ENCODE measurements around the gene HMGXB3. TPM values are rescaled to one million over a fixed set of nuclear protein-coding genes. Genes with fewer than 3 reads are reported as not detected.

The HMGXB3 gene
- total and polyA plus RNA-seq, 7 donors = 3.6 to 28.8 (median 19.3) TPM

GRCh38 chr5:150067405-150067960 is 66.9 kb downstream of the HMGXB3 start:
- peak; percentile 33 for DNase-seq
- intact Hi-C loops (cut with DNase I) = no loop called here
- Histone ChIP-seq H3K9me3 (no peaks in the 10 kb centered on the region), H3K4me1 (no peaks in the 10 kb centered on the region), H3K36me3 (no peaks in the 10 kb centered on the region), H3K27me3 (no peaks in the 10 kb centered on the region), H3K4me3 (no peak overlapping the region), H3K27ac (no peak overlapping the region)
- WGBS, 2 donors = 79 to 89% methylated on average over 6 of the region's 6 CpGs
- TF ChIP-seq POLR2A (IDR thresholded peaks at IDR 0.05) (no peak), CTCF (IDR thresholded peaks at IDR 0.05) (no peak)

GRCh38 chr5:150068071-150068470 is 67.5 kb downstream of the HMGXB3 start:
- WGBS, 2 donors = 94% methylated on average over 6 of the region's 6 CpGs
- peak; percentile 56 for DNase-seq
- intact Hi-C loops (cut with DNase I) = no loop called here
- Histone ChIP-seq H3K27ac (no peak overlapping the region), H3K9me3 (no peaks in the 10 kb centered on the region), H3K4me1 (no peaks in the 10 kb centered on the region), H3K36me3 (no peaks in the 10 kb centered on the region), H3K4me3 (no peak overlapping the region), H3K27me3 (no peaks in the 10 kb centered on the region)
- TF ChIP-seq CTCF (IDR thresholded peaks at IDR 0.05) = no peak
- no peak for TF ChIP-seq POLR2AphosphoS5 (IDR thresholded peaks at IDR 0.05)
- TF ChIP-seq POLR2A (IDR thresholded peaks at IDR 0.05) = no peak
- TF ChIP-seq EP300 (IDR thresholded peaks at IDR 0.05) = no peak

GRCh38 chr5:150068472-150068871 is 67.9 kb downstream of the HMGXB3 start:
- intact Hi-C loops (cut with DNase I) = no loop called here
- Histone ChIP-seq H3K27me3 (no peaks in the 10 kb centered on the region), H3K9me3 (no peaks in the 10 kb centered on the region), H3K4me1 (no peaks in the 10 kb centered on the region), H3K4me3 (no peak overlapping the region), H3K36me3 (no peaks in the 10 kb centered on the region), H3K27ac (no peak overlapping the region)
- TF ChIP-seq POLR2AphosphoS5 (IDR thresholded peaks at IDR 0.05) = no peak
- TF ChIP-seq EP300 (IDR thresholded peaks at IDR 0.05) = no peak
- TF ChIP-seq POLR2A (IDR thresholded peaks at IDR 0.05) = no peak
- TF ChIP-seq CTCF (IDR thresholded peaks at IDR 0.05) = no peak
- peak; percentile 53 for DNase-seq
- 39 to 64% methylated on average over 4 of the region's 4 CpGs for WGBS, 2 donors

GRCh38 chr5:150068961-150069645 is 68.6 kb downstream of the HMGXB3 start:
- peak; percentile 13 for DNase-seq
- no peaks in the 10 kb centered on the region for H3K27me3 ChIP-seq
- intact Hi-C loops (cut with DNase I) = no loop called here
- no peaks in the 10 kb centered on the region for H3K4me1 ChIP-seq
- no peak overlapping the region for H3K4me3 ChIP-seq
- WGBS, 2 donors = 87 to 88% methylated on average over 12 of the region's 12 CpGs
- no peak for TF ChIP-seq CTCF (IDR thresholded peaks at IDR 0.05)
- TF ChIP-seq POLR2AphosphoS5 (IDR thresholded peaks at IDR 0.05) = no peak
- TF ChIP-seq EP300 (IDR thresholded peaks at IDR 0.05) = no peak
- no peak for TF ChIP-seq POLR2A (IDR thresholded peaks at IDR 0.05)
- no peak overlapping the region for H3K27ac ChIP-seq
- H3K36me3 ChIP-seq = no peaks in the 10 kb centered on the region
- H3K9me3 ChIP-seq = no peaks in the 10 kb centered on the region

All from sigmoid colon (tissue), 7 donors.